Measurements from ENCODE around the gene MFRP. TPM values are rescaled to one million over a fixed set of nuclear protein-coding genes. Genes with fewer than 3 reads are reported as not detected.

Gene MFRP
- total and polyA plus RNA-seq, 7 donors = 0.01 to 0.05 TPM; not detected in 5

GRCh38 chr11:119298726-119299125 lies 47.8 kb downstream of the MFRP start:
- intact Hi-C loops (cut with DNase I) = loop anchor here in 1 of 2 donors (2.0 kb wide), 1 partner anchor 36 kb away; the partner anchor contains the start of gene RNF26
- no peak for TF ChIP-seq CTCF (IDR thresholded peaks at IDR 0.05)
- WGBS, 3 donors = 28 to 33% (median 31%) methylated on average over 2 of the region's 2 CpGs
- ATAC-seq (peak; percentile 92 to 94 (median 94)), DNase-seq (peak; percentile 78 to 94)
- Histone ChIP-seq H3K27ac (peak overlapping the region; percentile 89), H3K4me3 (peak overlapping the region; percentile 10), H3K9me3 (no peaks in the 10 kb centered on the region), H3K4me1 (peaks cover 64% of the 10 kb centered on the region), H3K36me3 (ENCODE audit: insufficient read depth in 1 of 2, low read depth in 1 of 2) (peaks cover 0 to 50% of the 10 kb centered on the region in 2 donors), H3K27me3 (ENCODE audit: insufficient read depth in 3 of 3, low read length in 2 of 3) (no peaks in the 10 kb centered on the region)

DNA sequence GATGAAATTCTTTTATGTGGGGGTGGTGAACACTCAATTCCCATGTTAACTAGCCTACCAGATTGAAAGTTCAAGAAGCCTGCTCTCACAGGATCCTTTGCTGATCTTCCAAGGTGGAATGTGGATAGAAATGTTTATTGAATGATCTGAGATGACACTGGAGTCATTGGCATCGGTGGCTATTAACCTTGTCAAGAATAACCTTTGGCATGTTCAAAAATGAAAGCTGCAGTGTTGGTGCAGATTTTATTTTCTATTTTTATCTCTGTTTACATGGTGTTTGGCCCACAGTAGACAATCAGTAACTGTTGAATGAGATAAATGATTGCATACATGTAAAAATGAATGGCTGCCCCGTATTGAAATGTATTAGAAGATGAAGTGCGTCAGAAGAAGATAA lies 48.6 kb downstream of the MFRP start:
- intact Hi-C loops (cut with DNase I) = loop anchor here in 1 of 2 donors (2.0 kb wide), 1 partner anchor 37 kb away; the partner anchor contains the start of gene RNF26
- Histone ChIP-seq H3K27me3 (ENCODE audit: insufficient read depth in 3 of 3, low read length in 2 of 3) (no peaks in the 10 kb centered on the region), H3K27ac (peak overlapping the region; percentile 89), H3K4me1 (peaks cover 58% of the 10 kb centered on the region), H3K4me3 (peak overlapping the region; percentile 10), H3K36me3 (ENCODE audit: insufficient read depth in 1 of 2, low read depth in 1 of 2) (peaks cover 0 to 42% of the 10 kb centered on the region in 2 donors), H3K9me3 (no peaks in the 10 kb centered on the region)
- WGBS, 3 donors = 29 to 42% (median 29%) methylated on average over 3 of the region's 3 CpGs
- DNase-seq (no peak), ATAC-seq (no peak)
- TF ChIP-seq CTCF (IDR thresholded peaks at IDR 0.05) = no peak

DNA sequence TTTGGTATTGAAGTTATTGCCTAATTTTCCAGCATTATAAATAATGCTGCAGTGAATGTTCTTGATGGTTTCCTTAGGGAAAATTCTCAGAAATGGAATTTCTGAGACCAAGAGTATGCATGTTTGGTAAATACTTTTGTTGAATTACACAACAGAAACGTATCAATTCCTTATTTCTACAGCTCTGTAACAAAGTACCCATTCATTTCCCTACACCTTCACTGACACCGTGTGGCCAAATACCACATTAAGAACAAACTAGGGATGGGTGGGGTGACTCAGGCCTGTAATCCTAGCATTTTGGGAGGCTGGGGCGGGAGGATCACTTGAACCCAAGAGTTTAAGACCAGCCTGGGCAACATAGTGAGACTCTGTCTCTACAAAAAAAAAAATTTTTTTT lies 51.3 kb downstream of the MFRP start:
- 63 to 76% (median 70%) methylated on average over 3 of the region's 3 CpGs for WGBS, 3 donors
- ATAC-seq (no peak), DNase-seq (no peak)
- no peak overlapping the region for H3K4me3 ChIP-seq
- H3K27me3 ChIP-seq (ENCODE audit: insufficient read depth in 3 of 3, low read length in 2 of 3) = no peaks in the 10 kb centered on the region
- intact Hi-C loops (cut with DNase I) = no loop called here
- peaks cover 30% of the 10 kb centered on the region for H3K4me1 ChIP-seq
- no peak overlapping the region for H3K27ac ChIP-seq
- no peak for TF ChIP-seq CTCF (IDR thresholded peaks at IDR 0.05)
- H3K9me3 ChIP-seq = no peaks in the 10 kb centered on the region
- H3K36me3 ChIP-seq (ENCODE audit: insufficient read depth in 1 of 2, low read depth in 1 of 2) = peaks cover 0 to 29% of the 10 kb centered on the region in 2 donors

GRCh38 chr11:119293461-119293860 lies 53.0 kb downstream of the MFRP start:
- no peak overlapping the region for H3K27ac ChIP-seq
- no peaks in the 10 kb centered on the region for H3K27me3 ChIP-seq (ENCODE audit: insufficient read depth in 3 of 3, low read length in 2 of 3)
- H3K36me3 ChIP-seq (ENCODE audit: insufficient read depth in 1 of 2, low read depth in 1 of 2) = peaks cover 0 to 24% of the 10 kb centered on the region in 2 donors
- H3K9me3 ChIP-seq = no peaks in the 10 kb centered on the region
- 94 to 100% (median 96%) methylated on average over 3 of the region's 3 CpGs for WGBS, 3 donors
- DNase-seq (no peak), ATAC-seq (no peak)
- peaks cover 16% of the 10 kb centered on the region for H3K4me1 ChIP-seq
- intact Hi-C loops (cut with DNase I) = no loop called here
- H3K4me3 ChIP-seq = no peak overlapping the region
- TF ChIP-seq CTCF (IDR thresholded peaks at IDR 0.05) = no peak

GRCh38 chr11:119290894-119291497 lies 55.5 kb downstream of the MFRP start:
- no peak for TF ChIP-seq CTCF (IDR thresholded peaks at IDR 0.05)
- H3K4me1 ChIP-seq = no peaks in the 10 kb centered on the region
- ATAC-seq = no peak
- intact Hi-C loops (cut with DNase I) = no loop called here
- H3K36me3 ChIP-seq (ENCODE audit: insufficient read depth in 1 of 2, low read depth in 1 of 2) = peaks cover 0 to 29% of the 10 kb centered on the region in 2 donors
- no peaks in the 10 kb centered on the region for H3K9me3 ChIP-seq
- no peak overlapping the region for H3K4me3 ChIP-seq
- H3K27ac ChIP-seq = no peak overlapping the region
- DNase-seq = no peak
- 97% methylated on average over 10 of the region's 10 CpGs for WGBS, 3 donors
- H3K27me3 ChIP-seq (ENCODE audit: insufficient read depth in 3 of 3, low read length in 2 of 3) = no peaks in the 10 kb centered on the region
